ENCODE results near the gene NIPBL.
A peak's percentile ranks its signal among the peaks of the same experiment; 100 is the strongest.
"Not testable (repeated sequence)": the region's sequence is repeated elsewhere in the genome, so short reads cannot be mapped to it uniquely, and the experiment has no call there.

Gene NIPBL

GRCh38 chr5:36988396-36988795 lies 111.8 kb downstream of the NIPBL start:
- no peak for TF ChIP-seq CTCF (IDR thresholded peaks at IDR 0.05; ENCODE audit: low read length, missing control alignments)
- DNase-seq (ENCODE audit: low read depth), result no peak
- no peak overlapping the region for H3K4me3 ChIP-seq (replicated peaks; ENCODE audit: low read depth, low read length)

GRCh38 chr5:36998578-36998977 lies 122.0 kb downstream of the NIPBL start:
- DNase-seq (ENCODE audit: low read depth), result no peak
- no peak overlapping the region for H3K4me3 ChIP-seq (replicated peaks; ENCODE audit: low read depth, low read length)
- no peak for TF ChIP-seq CTCF (IDR thresholded peaks at IDR 0.05; ENCODE audit: low read length, missing control alignments)

- DNase-seq (ENCODE audit: low read depth), result no peak
- no peak overlapping the region for H3K4me3 ChIP-seq (replicated peaks; ENCODE audit: low read depth, low read length)
- TF ChIP-seq CTCF (IDR thresholded peaks at IDR 0.05; ENCODE audit: low read length, missing control alignments), result no peak
Measured at GRCh38 chr5:37002176-37002751, 125.7 kb downstream of the NIPBL start.

- no peak for TF ChIP-seq CTCF (IDR thresholded peaks at IDR 0.05; ENCODE audit: low read length, missing control alignments)
- DNase-seq (ENCODE audit: low read depth), result peak; percentile 76
- peak overlapping the region; percentile 4 for H3K4me3 ChIP-seq (replicated peaks; ENCODE audit: low read depth, low read length)
Measured at GRCh38 chr5:37005252-37005651, 128.7 kb downstream of the NIPBL start.

- no peak overlapping the region for H3K4me3 ChIP-seq (replicated peaks; ENCODE audit: low read depth, low read length)
- TF ChIP-seq CTCF (IDR thresholded peaks at IDR 0.05; ENCODE audit: low read length, missing control alignments), result peak; percentile 66
- DNase-seq (ENCODE audit: low read depth), result peak; percentile 61
Measured at GRCh38 chr5:37005946-37006540, 129.5 kb downstream of the NIPBL start.

- not testable (repeated sequence) for DNase-seq (ENCODE audit: low read depth); H3K4me3 ChIP-seq (replicated peaks; ENCODE audit: low read depth, low read length)
Measured at GRCh38 chr5:37013181-37013580, 136.6 kb downstream of the NIPBL start.

- no peak for TF ChIP-seq CTCF (IDR thresholded peaks at IDR 0.05; ENCODE audit: low read length, missing control alignments)
- no peak for DNase-seq (ENCODE audit: low read depth)
- H3K4me3 ChIP-seq (replicated peaks; ENCODE audit: low read depth, low read length), result no peak overlapping the region
Measured at GRCh38 chr5:37014321-37014720, 137.8 kb downstream of the NIPBL start.

Measured in fibroblast of pulmonary artery (primary cell).